ENCODE results near the gene RNF186.

- TF ChIP-seq EP300 (IDR thresholded peaks at IDR 0.05): no peak
- no peak for TF ChIP-seq CTCF (IDR thresholded peaks at IDR 0.05)
- no peak for TF ChIP-seq POLR2A (IDR thresholded peaks at IDR 0.05)
These were observed 38.1 kb downstream of the RNF186 start for GRCh38 chr1:19776933-19777332.

All from tibial nerve (tissue), 4 donors.